ENCODE data around the gene VWA7.

Gene VWA7

DNA sequence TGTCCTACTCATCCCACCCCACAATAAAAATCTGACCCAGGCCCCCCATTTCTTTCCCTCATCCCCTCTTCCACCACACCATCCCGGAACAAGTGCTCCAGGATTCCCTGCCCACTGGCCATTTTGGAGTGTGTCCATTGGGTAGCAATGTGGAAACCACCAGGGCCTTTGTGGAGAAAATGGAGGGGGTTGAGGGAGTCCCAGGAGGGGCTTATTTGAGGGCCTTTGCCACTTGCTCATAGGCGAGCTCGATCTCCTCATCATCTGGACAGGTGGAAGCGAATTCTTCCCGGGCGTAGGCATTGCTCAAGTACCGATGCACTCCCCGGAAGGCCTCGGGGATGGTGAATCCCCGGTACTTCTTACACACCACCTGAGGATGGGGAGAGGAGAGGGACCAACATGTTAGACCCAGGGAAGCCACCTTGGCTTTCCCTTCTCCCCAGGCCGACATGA, 46.5 kb downstream of the VWA7 start:
- peak overlapping the region in 4 of 7 experiments; percentile 81 to 96 (median 94) for H3K4me3 ChIP-seq (ENCODE audit: control insufficient read depth in 1 of 7, extremely low read depth in 1 of 7, insufficient read depth in 4 of 7, low read depth in 2 of 7, low read length in 6 of 7)
- H3K9me3 ChIP-seq (ENCODE audit: control extremely low read depth in 1 of 5, control insufficient read depth in 4 of 5, insufficient read depth in 2 of 5, low read depth in 1 of 5, low read length in 4 of 5), result no peaks in the 10 kb centered on the region
- ChIA-PET POLR2A (interaction anchor here (0.7 to 2.2 kb wide), 8 partner anchors 9 to 133 kb away, joined by 5 to 53 read pairs (median 10); partner anchors contain the start of genes HSPA1B, LSM2 and MSH5), CTCF (interaction anchor here (0.7 to 19.7 kb wide), 18 partner anchors 8 to 184 kb away, joined by 3 to 268 read pairs (median 4); partner anchors contain the start of genes ATP6V1G2, CLIC1, HSPA1A and HSPA1B)
- no peaks in the 10 kb centered on the region for H3K27me3 ChIP-seq (replicated peaks in 2 of 5; ENCODE audit: control insufficient read depth in 4 of 5, insufficient read depth in 5 of 5, low read length in 4 of 5)
- peaks cover 11 to 54% (median 38%) of the 10 kb centered on the region in 4 experiments for H3K36me3 ChIP-seq (ENCODE audit: control insufficient read depth in 4 of 4, insufficient read depth in 4 of 4, low read length in 3 of 4)
- peak overlapping the region in 1 of 2 experiments; percentile 60 for H3K27ac ChIP-seq (ENCODE audit: insufficient read depth in 1 of 2, low read depth in 1 of 2, low read length in 2 of 2, poor library complexity in 1 of 2, severe bottlenecking in 2 of 2)
- peaks cover 20 to 78% (median 66%) of the 10 kb centered on the region in 4 experiments for H3K4me1 ChIP-seq (ENCODE audit: control extremely low read depth in 1 of 4, control insufficient read depth in 4 of 4, insufficient read depth in 4 of 4, low read length in 3 of 4)
- WGBS (ENCODE audit: insufficient coverage), result 86% methylated on average over 7 of the region's 11 CpGs
- DNase-seq, result peak in 1 of 3 donors; percentile 28

DNA sequence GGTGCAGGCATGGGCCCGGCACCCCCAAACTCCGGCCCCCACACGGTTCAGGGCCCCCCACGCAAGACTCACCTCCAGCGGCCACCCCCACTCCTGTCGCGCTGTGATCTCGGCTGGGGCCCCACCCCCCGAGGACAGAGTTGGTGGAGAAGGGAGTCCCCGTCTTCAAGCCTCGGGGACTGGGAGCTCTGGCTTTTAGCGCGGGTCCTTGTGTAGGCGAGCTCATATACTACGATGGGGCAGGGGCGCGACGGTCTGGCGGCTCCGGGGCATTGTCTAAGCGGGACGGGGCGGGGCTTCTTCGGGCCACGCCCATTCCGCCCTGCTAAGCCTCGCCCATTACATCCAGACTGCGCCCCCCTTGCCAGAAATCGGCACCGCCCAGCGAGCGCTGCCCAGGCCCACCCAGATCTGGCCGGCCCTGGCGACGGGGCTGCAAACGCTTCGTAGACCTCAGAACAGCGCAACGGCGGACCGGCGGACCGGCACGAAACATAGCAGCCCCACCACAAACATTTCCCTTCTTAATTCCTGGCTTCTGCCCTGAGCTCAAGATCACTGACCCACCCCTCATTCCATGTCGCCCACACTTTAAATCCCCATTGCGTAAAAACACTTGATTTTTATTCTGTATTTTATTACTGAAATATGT, 47.0 kb downstream of the VWA7 start:
- H3K4me1 ChIP-seq (ENCODE audit: control extremely low read depth in 1 of 4, control insufficient read depth in 4 of 4, insufficient read depth in 4 of 4, low read length in 3 of 4), result peaks cover 20 to 78% (median 67%) of the 10 kb centered on the region in 4 experiments
- ChIA-PET CTCF (interaction anchor here (0.7 to 19.7 kb wide), 21 partner anchors 9 to 184 kb away, joined by 3 to 268 read pairs (median 4); partner anchors contain the start of genes ATP6V1G2, C6orf47, CLIC1 and HSPA1A), POLR2A (interaction anchor here (0.7 to 2.2 kb wide), 10 partner anchors 9 to 133 kb away, joined by 3 to 53 read pairs (median 9); partner anchors contain the start of genes GPANK1, HSPA1B, LSM2 and LY6G6C)
- peak overlapping the region; percentile 81 to 100 (median 95) for H3K4me3 ChIP-seq (ENCODE audit: control insufficient read depth in 1 of 7, extremely low read depth in 1 of 7, insufficient read depth in 4 of 7, low read depth in 2 of 7, low read length in 6 of 7)
- WGBS (ENCODE audit: insufficient coverage), result under 1% methylated on average over 42 of the region's 46 CpGs
- H3K27me3 ChIP-seq (replicated peaks in 2 of 5; ENCODE audit: control insufficient read depth in 4 of 5, insufficient read depth in 5 of 5, low read length in 4 of 5), result no peaks in the 10 kb centered on the region
- no peaks in the 10 kb centered on the region for H3K9me3 ChIP-seq (ENCODE audit: control extremely low read depth in 1 of 5, control insufficient read depth in 4 of 5, insufficient read depth in 2 of 5, low read depth in 1 of 5, low read length in 4 of 5)
- peaks cover 11 to 56% (median 39%) of the 10 kb centered on the region in 4 experiments for H3K36me3 ChIP-seq (ENCODE audit: control insufficient read depth in 4 of 4, insufficient read depth in 4 of 4, low read length in 3 of 4)
- DNase-seq, result peak; percentile 89 to 95 (median 94)
- peak overlapping the region; percentile 62 to 88 for H3K27ac ChIP-seq (ENCODE audit: insufficient read depth in 1 of 2, low read depth in 1 of 2, low read length in 2 of 2, poor library complexity in 1 of 2, severe bottlenecking in 2 of 2)

DNA sequence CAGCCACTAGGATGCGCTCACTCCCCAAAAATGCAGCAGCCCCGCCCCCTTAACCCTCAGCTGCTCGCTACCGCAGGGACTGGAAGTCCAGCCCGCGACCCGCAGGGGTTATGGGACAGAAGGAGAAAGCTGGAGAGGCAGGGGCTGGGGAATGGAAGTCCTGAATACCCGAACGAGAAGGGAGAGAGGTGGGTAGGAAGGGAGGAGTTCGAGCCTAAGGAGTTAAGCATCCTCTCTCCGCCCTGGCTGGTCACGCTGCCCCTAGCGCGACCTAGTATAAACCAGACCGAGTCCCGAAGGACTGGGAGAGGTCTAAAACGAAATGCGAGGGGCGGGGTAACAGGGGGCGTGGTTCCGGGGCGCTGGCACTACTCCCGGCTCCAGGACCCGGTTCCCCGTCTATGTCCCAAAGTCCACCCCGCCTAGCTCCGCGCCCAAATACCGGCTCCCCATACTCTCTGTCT, 47.6 kb downstream of the VWA7 start:
- peak; percentile 88 to 91 (median 91) for DNase-seq
- 0% methylated on average over 16 of the region's 29 CpGs for WGBS (ENCODE audit: insufficient coverage)
- CTCF ChIA-PET, result interaction anchor here (0.9 to 19.7 kb wide), 18 partner anchors 9 to 183 kb away, joined by 3 to 268 read pairs (median 4); partner anchors contain the start of genes ATP6V1G2, C6orf47, CLIC1 and HSPA1A
- peak overlapping the region; percentile 81 to 100 (median 95) for H3K4me3 ChIP-seq (ENCODE audit: control insufficient read depth in 1 of 7, extremely low read depth in 1 of 7, insufficient read depth in 4 of 7, low read depth in 2 of 7, low read length in 6 of 7)
- peaks cover 20 to 78% (median 67%) of the 10 kb centered on the region in 4 experiments for H3K4me1 ChIP-seq (ENCODE audit: control extremely low read depth in 1 of 4, control insufficient read depth in 4 of 4, insufficient read depth in 4 of 4, low read length in 3 of 4)
- POLR2A ChIA-PET, result interaction anchor here (0.7 to 2.2 kb wide), 10 partner anchors 8 to 101 kb away, joined by 3 to 53 read pairs (median 9); partner anchors contain the start of genes GPANK1, HSPA1B, LSM2 and LY6G6C
- H3K27me3 ChIP-seq (replicated peaks in 2 of 5; ENCODE audit: control insufficient read depth in 4 of 5, insufficient read depth in 5 of 5, low read length in 4 of 5), result no peaks in the 10 kb centered on the region
- no peaks in the 10 kb centered on the region for H3K9me3 ChIP-seq (ENCODE audit: control extremely low read depth in 1 of 5, control insufficient read depth in 4 of 5, insufficient read depth in 2 of 5, low read depth in 1 of 5, low read length in 4 of 5)
- H3K36me3 ChIP-seq (ENCODE audit: control insufficient read depth in 4 of 4, insufficient read depth in 4 of 4, low read length in 3 of 4), result peaks cover 11 to 60% (median 40%) of the 10 kb centered on the region in 4 experiments
- peak overlapping the region; percentile 62 to 88 for H3K27ac ChIP-seq (ENCODE audit: insufficient read depth in 1 of 2, low read depth in 1 of 2, low read length in 2 of 2, poor library complexity in 1 of 2, severe bottlenecking in 2 of 2)

DNA sequence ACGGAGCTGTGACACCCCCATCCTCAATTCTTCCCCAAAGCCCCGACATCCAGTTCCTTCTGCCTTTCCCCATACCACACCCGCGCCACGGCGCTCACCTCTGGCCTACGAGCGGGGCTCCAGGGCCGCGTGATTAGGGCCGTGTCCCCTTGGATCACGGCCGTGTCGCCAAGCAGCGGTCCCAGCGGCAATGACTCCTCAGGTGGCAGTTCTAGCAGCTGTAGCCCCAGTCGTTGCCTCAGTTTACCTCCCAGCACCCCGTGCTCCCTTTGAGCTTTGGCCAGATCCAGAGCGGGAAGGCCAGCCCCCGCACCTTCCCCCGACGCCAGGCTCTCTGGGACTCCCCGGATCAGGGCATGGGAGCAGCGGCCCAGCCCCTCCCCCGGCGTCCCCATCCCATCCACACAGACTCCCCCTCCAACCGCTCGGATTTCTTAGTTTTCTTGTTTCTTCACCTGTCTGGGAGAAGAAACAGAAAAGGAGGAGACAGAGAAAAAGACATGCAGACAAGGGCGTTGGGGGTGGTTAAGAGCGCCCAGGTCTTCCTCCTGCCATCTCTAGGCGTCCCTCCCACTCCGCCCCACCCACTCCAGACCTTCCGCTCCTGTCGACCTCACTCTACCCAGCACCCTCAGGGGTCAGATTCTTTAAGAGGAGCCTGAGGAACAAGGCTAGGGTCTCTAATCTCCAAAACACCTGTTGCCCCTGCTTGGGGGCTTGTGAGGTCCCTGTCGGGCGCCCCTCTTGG, 48.2 kb downstream of the VWA7 start, which contains the start of gene DDAH2:
Gene DDAH2 (minus strand): TSS at position 533 of the 748 bp plus-strand sequence. CDS start 138 bp downstream, at position 395.
- peaks cover 7 to 54% (median 35%) of the 10 kb centered on the region in 4 experiments for H3K36me3 ChIP-seq (ENCODE audit: control insufficient read depth in 4 of 4, insufficient read depth in 4 of 4, low read length in 3 of 4)
- ChIA-PET POLR2A (interaction anchor here (1.1 to 2.2 kb wide), 9 partner anchors 10 to 102 kb away, joined by 4 to 53 read pairs (median 10); partner anchors contain the start of genes HSPA1B, LSM2 and MSH5), CTCF (interaction anchor here (0.9 to 19.7 kb wide), 14 partner anchors 10 to 102 kb away, joined by 3 to 268 read pairs (median 6); partner anchors contain the start of genes C6orf47, CLIC1, HSPA1A and HSPA1B)
- peak within 1 kb of the TSS; percentile 64 to 88 for H3K27ac ChIP-seq (ENCODE audit: insufficient read depth in 1 of 2, low read depth in 1 of 2, low read length in 2 of 2, poor library complexity in 1 of 2, severe bottlenecking in 2 of 2)
- H3K4me1 ChIP-seq (ENCODE audit: control extremely low read depth in 1 of 4, control insufficient read depth in 4 of 4, insufficient read depth in 4 of 4, low read length in 3 of 4), result peaks cover 16 to 77% (median 67%) of the 10 kb centered on the region in 4 experiments
- H3K27me3 ChIP-seq (replicated peaks in 2 of 5; ENCODE audit: control insufficient read depth in 4 of 5, insufficient read depth in 5 of 5, low read length in 4 of 5), result no peaks in the 10 kb centered on the region
- no peak for DNase-seq
- peak within 1 kb of the TSS; percentile 81 to 100 (median 95) for H3K4me3 ChIP-seq (ENCODE audit: control insufficient read depth in 1 of 7, extremely low read depth in 1 of 7, insufficient read depth in 4 of 7, low read depth in 2 of 7, low read length in 6 of 7)
- no peaks in the 10 kb centered on the region for H3K9me3 ChIP-seq (ENCODE audit: control extremely low read depth in 1 of 5, control insufficient read depth in 4 of 5, insufficient read depth in 2 of 5, low read depth in 1 of 5, low read length in 4 of 5)
- 43% methylated on average over 21 of the region's 36 CpGs for WGBS (ENCODE audit: insufficient coverage)

DNA sequence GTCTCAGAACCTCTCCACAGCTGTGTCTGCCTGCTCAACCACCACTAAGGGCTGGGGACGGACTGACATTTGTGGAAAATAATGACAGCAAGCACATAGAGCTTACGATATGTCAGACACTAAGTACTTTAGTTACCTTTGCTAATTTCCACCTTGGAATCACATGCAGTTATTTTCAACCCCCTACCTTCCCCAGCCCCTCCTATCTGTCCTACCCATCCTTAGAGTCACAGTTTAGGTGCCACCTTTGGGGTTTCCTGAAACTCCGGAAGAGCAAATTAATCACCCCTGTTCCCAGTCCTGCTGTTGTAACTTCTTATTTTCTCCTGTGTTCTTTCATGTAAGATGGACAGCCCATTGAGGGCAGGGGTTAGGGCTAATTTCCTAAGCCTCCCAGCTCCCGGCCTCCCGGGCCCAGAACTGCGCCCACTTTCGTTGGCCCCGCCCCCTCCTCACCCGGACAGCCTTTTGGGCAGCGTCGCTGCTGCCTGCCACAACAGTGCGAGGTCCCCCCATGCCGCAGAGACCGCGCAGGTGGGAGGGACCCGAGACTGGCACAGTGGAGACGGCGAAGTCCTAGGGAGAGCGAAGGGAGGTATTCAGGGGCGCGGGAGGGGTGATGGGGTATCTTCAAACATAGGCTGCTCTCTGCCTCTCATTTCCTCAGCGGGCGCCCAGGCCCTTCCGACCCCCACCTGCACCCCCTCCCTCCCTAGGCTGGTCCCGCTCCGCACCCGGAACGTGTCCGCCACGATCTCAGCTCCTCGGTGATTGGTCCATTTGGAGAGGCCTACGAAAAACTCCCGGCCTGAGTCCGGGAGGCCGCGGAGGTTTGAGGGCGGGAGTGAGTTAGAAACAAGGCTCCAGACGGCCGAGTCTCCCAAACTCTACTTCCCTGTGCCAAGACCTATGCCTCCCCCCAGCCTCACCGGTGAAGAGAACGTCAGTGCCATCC, 49.1 kb downstream of the VWA7 start:
- ChIA-PET CTCF (interaction anchor here (0.6 to 19.7 kb wide), 15 partner anchors 11 to 105 kb away, joined by 3 to 268 read pairs (median 4); partner anchors contain the start of genes ABHD16A, CLIC1, LY6G6D and MSH5), POLR2A (interaction anchor here (0.6 to 1.5 kb wide), 11 partner anchors 8 to 99 kb away, joined by 3 to 21 read pairs (median 5); partner anchors contain the start of genes CLIC1, HSPA1B and MSH5)
- Histone ChIP-seq H3K4me1 (ENCODE audit: control extremely low read depth in 1 of 4, control insufficient read depth in 4 of 4, insufficient read depth in 4 of 4, low read length in 3 of 4) (peaks cover 13 to 76% (median 67%) of the 10 kb centered on the region in 4 experiments), H3K27ac (ENCODE audit: insufficient read depth in 1 of 2, low read depth in 1 of 2, low read length in 2 of 2, poor library complexity in 1 of 2, severe bottlenecking in 2 of 2) (peak overlapping the region; percentile 64 to 88), H3K9me3 (ENCODE audit: control extremely low read depth in 1 of 5, control insufficient read depth in 4 of 5, insufficient read depth in 2 of 5, low read depth in 1 of 5, low read length in 4 of 5) (no peaks in the 10 kb centered on the region), H3K27me3 (replicated peaks in 2 of 5; ENCODE audit: control insufficient read depth in 4 of 5, insufficient read depth in 5 of 5, low read length in 4 of 5) (no peaks in the 10 kb centered on the region), H3K4me3 (ENCODE audit: control insufficient read depth in 1 of 7, extremely low read depth in 1 of 7, insufficient read depth in 4 of 7, low read depth in 2 of 7, low read length in 6 of 7) (peak overlapping the region in 6 of 7 experiments; percentile 11 to 100 (median 95)), H3K36me3 (ENCODE audit: control insufficient read depth in 4 of 4, insufficient read depth in 4 of 4, low read length in 3 of 4) (peaks cover 7 to 44% (median 26%) of the 10 kb centered on the region in 4 experiments)
- WGBS (ENCODE audit: insufficient coverage), result 80% methylated on average over 24 of the region's 41 CpGs
- peak in 2 of 3 donors; percentile 92 to 93 for DNase-seq

Data from common myeloid progenitor, CD34-positive (primary cell).